Type B pancreatic cell (in vitro differentiated cells): ENCODE measurements around the gene IL33. TPM values are rescaled to one million over a fixed set of nuclear protein-coding genes. Genes with fewer than 3 reads are reported as not detected.

ENCODE experiments used
- DNase-seq: peaks from one replicate; pipeline ENCODE4 v3.0.0; 2021; ENCODE audit warnings: mixed read lengths; ENCODE audit not compliant: unreplicated experiment; ENCODE audit errors: extremely low spot score
- H3K27ac Mint-ChIP-seq: 2 replicates; pipeline ENCODE4 v1.8.0; 2021; ENCODE audit warnings: mild to moderate bottlenecking, mixed read lengths
- H3K27me3 Mint-ChIP-seq: 2 replicates; pipeline ENCODE4 v1.8.0; 2021; ENCODE audit warnings: mixed read lengths
- H3K36me3 Mint-ChIP-seq: 2 replicates; pipeline ENCODE4 v1.8.0; 2021; ENCODE audit warnings: mixed read lengths
- H3K4me1 Mint-ChIP-seq: one replicate; pipeline ENCODE4 v1.8.0; 2021; ENCODE audit warnings: mixed read lengths; ENCODE audit not compliant: unreplicated experiment
- H3K4me3 Mint-ChIP-seq: 2 replicates; pipeline ENCODE4 v1.8.0; 2021; ENCODE audit warnings: mild to moderate bottlenecking, mixed read lengths
- H3K9me3 Mint-ChIP-seq: 2 replicates; pipeline ENCODE4 v1.8.0; 2021; ENCODE audit warnings: mixed read lengths
- total RNA-seq: library from RNA; stranded (reverse); gene quantifications from 2 replicates; pipeline ENCODE4 v1.2.1, GENCODE V29; 2021; ENCODE audit warnings: low replicate concordance
- TF ChIP-seq, protein P1 (sequence below): fragments of 200-600 bp; sonication (generic); conservative IDR thresholded peaks from 2 replicates; pipeline ENCODE4 v1.5.0; 2021; ENCODE audit warnings: antibody characterized with exemption, mild to moderate bottlenecking

IL33 gene
- total RNA-seq, 1 donor from 2014 or later: 13.3 TPM

DNA sequence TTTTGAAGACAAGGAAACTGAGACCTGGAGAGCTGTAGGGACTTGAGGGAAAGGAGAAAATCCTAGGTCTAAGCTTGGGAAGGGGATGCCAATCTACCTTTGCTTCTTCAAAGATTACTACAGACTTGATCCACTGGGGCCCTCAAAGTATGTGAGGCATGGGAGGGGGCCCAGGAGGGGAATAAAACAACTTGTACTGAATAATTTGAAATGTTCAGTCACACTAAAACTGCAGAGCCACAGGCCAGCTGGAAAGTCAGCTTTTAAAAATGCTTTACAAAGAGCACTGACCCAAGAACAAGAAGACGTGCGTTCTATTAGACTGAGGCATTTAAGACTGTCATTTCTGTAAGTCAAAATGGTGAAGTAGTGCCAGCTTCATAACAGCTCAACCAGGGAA, 13.6 kb downstream of the IL33 start:
- H3K9me3 Mint-ChIP-seq: no peaks in the 10 kb centered on the region
- H3K4me3 Mint-ChIP-seq: no peak overlapping the region
- no peaks in the 10 kb centered on the region for H3K4me1 Mint-ChIP-seq
- no peaks in the 10 kb centered on the region for H3K27me3 Mint-ChIP-seq
- TF ChIP-seq, protein P1, sequence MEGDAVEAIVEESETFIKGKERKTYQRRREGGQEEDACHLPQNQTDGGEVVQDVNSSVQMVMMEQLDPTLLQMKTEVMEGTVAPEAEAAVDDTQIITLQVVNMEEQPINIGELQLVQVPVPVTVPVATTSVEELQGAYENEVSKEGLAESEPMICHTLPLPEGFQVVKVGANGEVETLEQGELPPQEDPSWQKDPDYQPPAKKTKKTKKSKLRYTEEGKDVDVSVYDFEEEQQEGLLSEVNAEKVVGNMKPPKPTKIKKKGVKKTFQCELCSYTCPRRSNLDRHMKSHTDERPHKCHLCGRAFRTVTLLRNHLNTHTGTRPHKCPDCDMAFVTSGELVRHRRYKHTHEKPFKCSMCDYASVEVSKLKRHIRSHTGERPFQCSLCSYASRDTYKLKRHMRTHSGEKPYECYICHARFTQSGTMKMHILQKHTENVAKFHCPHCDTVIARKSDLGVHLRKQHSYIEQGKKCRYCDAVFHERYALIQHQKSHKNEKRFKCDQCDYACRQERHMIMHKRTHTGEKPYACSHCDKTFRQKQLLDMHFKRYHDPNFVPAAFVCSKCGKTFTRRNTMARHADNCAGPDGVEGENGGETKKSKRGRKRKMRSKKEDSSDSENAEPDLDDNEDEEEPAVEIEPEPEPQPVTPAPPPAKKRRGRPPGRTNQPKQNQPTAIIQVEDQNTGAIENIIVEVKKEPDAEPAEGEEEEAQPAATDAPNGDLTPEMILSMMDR: no peak
- DNase-seq: no peak
- H3K36me3 Mint-ChIP-seq: no peaks in the 10 kb centered on the region
- no peak overlapping the region for H3K27ac Mint-ChIP-seq

DNA sequence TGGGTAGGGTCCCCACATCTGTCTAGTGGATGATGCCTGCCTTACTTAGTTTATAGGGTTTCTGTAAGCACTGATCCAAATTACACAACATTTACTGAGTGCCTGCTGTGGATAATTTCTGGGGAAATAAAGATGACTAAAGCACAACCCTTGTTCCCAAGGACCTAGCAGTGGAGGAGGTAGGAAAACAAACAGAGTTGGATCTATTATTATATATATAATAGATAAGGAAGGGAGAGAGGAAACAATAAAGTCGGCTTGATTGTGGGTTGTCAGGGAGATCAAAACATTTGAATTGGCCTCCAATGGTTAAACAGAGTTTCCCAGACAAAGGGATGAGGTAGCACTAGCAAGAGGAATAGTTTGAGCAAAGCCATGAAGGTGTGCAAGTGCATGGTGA, 14.0 kb downstream of the IL33 start:
- Mint-ChIP-seq H3K4me1 (no peaks in the 10 kb centered on the region), H3K27me3 (no peaks in the 10 kb centered on the region), H3K4me3 (no peak overlapping the region), H3K36me3 (no peaks in the 10 kb centered on the region), H3K27ac (no peak overlapping the region), H3K9me3 (no peaks in the 10 kb centered on the region)
- no peak for DNase-seq
- TF ChIP-seq, protein P1: no peak

DNA sequence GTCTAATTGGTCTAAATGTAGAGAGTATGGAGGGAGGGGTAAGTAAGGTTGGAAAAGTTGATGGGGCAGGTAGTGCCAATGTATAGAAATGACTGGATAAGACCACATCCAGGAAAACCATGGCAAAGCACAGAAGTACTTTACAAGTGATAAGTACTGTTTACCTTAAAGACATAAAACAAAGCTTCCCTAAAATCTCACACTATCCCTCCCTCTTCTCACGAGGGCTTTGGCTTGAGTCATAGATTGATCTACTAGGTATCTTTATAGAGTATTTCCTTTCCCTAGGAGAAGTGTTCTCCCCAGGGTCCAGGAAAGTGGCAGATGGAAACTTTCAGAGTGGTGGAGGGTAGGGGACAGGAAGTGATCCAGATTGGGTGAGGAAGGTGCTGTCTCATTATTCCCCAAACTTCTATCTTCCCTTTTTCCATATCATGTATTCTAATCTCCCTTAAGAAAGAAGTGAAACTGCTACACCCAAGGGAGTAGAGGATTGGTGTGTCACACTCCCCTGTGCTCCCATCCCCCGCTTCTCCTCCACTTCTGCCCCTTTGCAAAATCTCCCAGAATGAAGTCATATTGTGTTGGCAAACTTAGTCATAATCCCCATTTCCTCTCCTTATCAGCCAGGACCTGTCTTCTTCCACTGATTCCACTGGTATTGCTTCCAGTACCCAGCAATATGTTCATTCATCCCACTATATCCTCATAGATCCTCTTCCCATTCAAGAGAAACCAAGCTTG, 14.6 kb downstream of the IL33 start:
- Mint-ChIP-seq H3K27ac (no peak overlapping the region), H3K4me3 (no peak overlapping the region), H3K27me3 (no peaks in the 10 kb centered on the region), H3K4me1 (no peaks in the 10 kb centered on the region), H3K36me3 (no peaks in the 10 kb centered on the region), H3K9me3 (no peaks in the 10 kb centered on the region)
- TF ChIP-seq, protein P1: no peak
- no peak for DNase-seq

DNA sequence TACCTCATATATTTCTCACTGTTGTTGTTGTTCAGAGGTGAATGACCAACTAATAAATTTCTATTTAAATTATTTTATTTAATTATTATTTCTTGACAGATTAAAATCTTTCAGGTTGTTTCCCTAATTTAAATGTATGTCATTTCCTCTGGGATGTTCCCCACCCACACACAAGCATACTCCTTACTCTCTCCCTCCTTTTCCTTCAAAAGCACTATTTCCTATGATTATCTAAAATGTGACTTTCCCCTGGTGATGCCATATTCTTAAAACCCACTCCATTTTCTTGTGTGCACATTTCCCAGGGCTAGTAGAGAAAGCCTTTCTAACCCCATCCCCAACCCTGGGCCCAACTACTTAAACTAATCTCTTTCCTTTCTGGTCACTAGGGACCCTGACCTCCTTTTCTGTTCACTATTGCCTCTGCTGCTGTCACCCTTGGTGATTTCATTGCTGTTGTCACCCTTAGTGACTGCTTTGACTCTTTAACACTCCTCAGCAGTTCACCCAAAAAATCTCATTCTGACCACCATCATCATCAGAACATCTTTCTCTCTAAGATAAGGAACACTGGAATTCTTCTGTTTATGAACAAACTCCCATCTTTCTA, 16.8 kb downstream of the IL33 start:
- no peaks in the 10 kb centered on the region for H3K9me3 Mint-ChIP-seq
- no peak overlapping the region for H3K27ac Mint-ChIP-seq
- H3K27me3 Mint-ChIP-seq: no peaks in the 10 kb centered on the region
- DNase-seq: no peak
- no peaks in the 10 kb centered on the region for H3K4me1 Mint-ChIP-seq
- TF ChIP-seq, protein P1: no peak
- no peaks in the 10 kb centered on the region for H3K36me3 Mint-ChIP-seq
- no peak overlapping the region for H3K4me3 Mint-ChIP-seq

DNA sequence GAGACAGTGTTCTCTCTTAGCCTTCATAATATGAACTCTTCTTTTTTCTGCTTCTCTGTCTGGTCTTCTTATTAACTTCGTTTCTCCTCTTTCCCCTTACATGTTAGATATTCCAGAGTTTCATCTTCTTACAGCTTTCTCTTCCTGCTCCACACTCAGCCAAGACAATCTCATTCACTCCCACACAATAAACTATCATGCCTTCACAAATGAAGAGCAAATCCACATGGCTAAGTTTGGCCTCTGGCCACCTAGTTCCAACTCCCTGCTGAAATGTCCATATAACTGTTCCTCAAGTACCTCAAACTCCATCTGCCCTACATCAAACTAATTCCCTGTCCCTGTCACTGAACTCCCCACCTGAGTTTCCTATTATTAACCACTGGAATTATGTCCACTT, 18.4 kb downstream of the IL33 start:
- Mint-ChIP-seq H3K4me3 (no peak overlapping the region), H3K27ac (no peak overlapping the region), H3K36me3 (peaks cover 1% of the 10 kb centered on the region), H3K9me3 (peaks cover 2% of the 10 kb centered on the region), H3K27me3 (no peaks in the 10 kb centered on the region), H3K4me1 (peaks cover 4% of the 10 kb centered on the region)
- TF ChIP-seq, protein P1: no peak
- no peak for DNase-seq
